ENCODE data around the gene GPR108. TPM values are rescaled to one million over a fixed set of nuclear protein-coding genes. Genes with fewer than 3 reads are reported as not detected.

GPR108 gene
- total RNA-seq, 1 donor from 2014 or later: 57.6 TPM

DNA sequence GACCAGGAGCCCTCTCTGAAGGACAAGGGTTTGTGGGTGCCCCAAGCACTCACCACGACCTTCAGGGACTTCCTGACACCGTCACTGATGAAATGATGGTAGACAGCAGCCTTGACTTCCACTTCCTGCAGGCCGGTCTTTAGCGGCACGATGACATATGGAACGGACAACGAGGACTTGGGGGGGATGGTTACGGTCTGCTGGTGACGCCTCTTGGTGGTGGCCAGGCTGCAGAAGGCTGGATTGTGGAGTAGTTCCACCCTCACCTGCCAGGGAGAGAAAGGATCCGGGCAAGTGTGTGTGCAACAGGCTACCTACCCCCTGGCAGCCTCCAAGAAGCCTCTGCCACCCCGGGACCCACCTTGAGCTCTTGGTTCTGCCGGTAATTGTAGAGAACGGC lies 40.1 kb downstream of the GPR108 start:
- intact Hi-C loops (cut with DNase I): no loop called here
- no peaks in the 10 kb centered on the region for H3K9me3 ChIP-seq
- H3K4me3 ChIP-seq: no peak overlapping the region
- no peaks in the 10 kb centered on the region for H3K36me3 ChIP-seq
- DNase-seq (ENCODE audit: low spot score in 2 of 2): no peak
- H3K27me3 ChIP-seq: no peaks in the 10 kb centered on the region
- TF ChIP-seq, protein P1, sequence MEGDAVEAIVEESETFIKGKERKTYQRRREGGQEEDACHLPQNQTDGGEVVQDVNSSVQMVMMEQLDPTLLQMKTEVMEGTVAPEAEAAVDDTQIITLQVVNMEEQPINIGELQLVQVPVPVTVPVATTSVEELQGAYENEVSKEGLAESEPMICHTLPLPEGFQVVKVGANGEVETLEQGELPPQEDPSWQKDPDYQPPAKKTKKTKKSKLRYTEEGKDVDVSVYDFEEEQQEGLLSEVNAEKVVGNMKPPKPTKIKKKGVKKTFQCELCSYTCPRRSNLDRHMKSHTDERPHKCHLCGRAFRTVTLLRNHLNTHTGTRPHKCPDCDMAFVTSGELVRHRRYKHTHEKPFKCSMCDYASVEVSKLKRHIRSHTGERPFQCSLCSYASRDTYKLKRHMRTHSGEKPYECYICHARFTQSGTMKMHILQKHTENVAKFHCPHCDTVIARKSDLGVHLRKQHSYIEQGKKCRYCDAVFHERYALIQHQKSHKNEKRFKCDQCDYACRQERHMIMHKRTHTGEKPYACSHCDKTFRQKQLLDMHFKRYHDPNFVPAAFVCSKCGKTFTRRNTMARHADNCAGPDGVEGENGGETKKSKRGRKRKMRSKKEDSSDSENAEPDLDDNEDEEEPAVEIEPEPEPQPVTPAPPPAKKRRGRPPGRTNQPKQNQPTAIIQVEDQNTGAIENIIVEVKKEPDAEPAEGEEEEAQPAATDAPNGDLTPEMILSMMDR (IDR thresholded peaks at IDR 0.05): no peak
- no peak overlapping the region for H3K27ac ChIP-seq
- no peaks in the 10 kb centered on the region for H3K4me1 ChIP-seq

DNA sequence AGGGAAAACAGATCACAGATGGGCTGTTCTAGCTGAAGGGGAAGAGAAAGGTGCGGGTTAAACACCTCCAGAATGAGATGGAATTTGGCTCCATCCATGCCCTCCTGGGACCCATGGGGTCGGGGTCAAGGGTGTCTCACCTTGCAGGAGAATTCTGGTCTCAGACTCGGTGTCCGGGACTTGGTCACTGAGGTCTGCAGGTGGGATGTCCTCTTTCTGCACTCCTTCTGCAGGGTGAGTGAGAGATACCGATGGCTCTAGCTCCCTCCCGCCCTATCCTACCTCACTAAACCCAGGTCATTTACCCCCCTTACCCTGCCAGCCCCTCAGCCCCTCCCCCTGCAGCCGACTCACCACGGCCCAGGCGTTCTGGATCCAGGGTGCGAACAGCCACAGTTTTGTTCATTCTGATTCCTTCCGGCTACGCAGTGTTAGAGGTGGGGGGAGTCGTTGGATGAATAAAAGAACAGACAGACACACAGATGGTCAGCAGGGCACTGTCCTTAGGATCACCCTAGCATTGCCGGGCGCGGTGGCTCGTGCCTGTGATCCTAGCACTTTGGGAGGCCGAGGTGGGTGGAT lies 41.0 kb downstream of the GPR108 start:
- H3K4me3 ChIP-seq: no peak overlapping the region
- TF ChIP-seq, protein P1 (IDR thresholded peaks at IDR 0.05): no peak
- intact Hi-C loops (cut with DNase I): no loop called here
- no peak for DNase-seq (ENCODE audit: low spot score in 2 of 2)
- no peaks in the 10 kb centered on the region for H3K36me3 ChIP-seq
- no peaks in the 10 kb centered on the region for H3K27me3 ChIP-seq
- H3K9me3 ChIP-seq: no peaks in the 10 kb centered on the region
- H3K4me1 ChIP-seq: no peaks in the 10 kb centered on the region
- H3K27ac ChIP-seq: no peak overlapping the region

DNA sequence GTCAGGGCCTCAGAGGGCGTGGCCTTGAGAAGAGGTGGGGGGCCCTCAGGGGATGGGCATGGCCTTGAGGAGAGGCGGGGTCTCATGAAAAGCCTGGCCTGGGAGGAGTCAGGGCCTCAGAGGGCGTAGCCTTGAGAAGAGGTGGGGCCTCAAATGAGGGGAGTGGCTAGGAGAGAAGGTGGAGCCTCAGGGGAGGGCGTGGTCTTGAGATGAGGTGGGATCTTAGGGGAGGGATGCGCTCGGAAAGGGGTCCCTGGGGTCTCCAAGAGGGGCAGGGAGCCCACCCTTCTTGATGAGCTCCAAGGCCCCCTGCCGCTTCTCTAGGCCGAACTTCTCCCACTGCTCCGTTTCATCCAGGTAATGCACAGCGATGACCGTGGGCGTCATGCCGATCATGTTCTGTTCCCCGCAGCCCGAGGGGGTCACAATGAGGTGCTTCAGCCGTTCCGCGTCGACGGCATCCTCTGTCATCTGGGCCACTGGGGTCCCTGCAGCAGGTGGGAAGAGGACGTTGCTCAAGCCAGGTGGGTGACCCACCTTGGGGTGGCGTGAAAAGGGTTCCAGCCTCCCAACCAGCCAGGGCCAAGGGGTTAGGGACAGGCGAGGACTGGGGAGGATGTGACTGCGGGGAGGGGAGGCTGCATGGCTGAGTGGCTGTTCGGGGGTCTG lies 43.1 kb downstream of the GPR108 start:
- no peak overlapping the region for H3K4me3 ChIP-seq
- H3K9me3 ChIP-seq: no peaks in the 10 kb centered on the region
- H3K27ac ChIP-seq: no peak overlapping the region
- intact Hi-C loops (cut with DNase I): no loop called here
- no peaks in the 10 kb centered on the region for H3K27me3 ChIP-seq
- DNase-seq (ENCODE audit: low spot score in 2 of 2): no peak
- no peaks in the 10 kb centered on the region for H3K36me3 ChIP-seq
- no peaks in the 10 kb centered on the region for H3K4me1 ChIP-seq
- TF ChIP-seq, protein P1 (IDR thresholded peaks at IDR 0.05): no peak

DNA sequence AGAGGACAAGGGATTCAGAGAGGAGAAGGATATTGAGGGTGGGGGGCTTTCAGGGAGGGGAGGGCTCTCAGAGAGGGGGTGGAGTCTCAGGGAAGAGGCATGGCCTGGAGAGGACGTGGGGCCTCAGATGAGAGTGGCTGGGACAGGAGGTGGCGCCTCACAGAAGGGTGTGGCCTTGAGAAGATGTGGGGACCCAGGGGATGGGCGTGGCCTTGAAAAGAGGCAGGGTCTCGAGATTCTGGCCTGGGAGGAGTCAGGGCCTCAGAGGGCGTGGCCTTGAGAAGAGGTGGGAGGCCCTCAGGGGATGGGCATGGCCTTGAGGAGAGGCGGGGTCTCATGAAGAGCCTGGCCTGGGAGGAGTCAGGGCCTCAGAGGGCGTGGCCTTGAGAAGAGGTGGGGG lies 43.7 kb downstream of the GPR108 start:
- Histone ChIP-seq H3K9me3 (no peaks in the 10 kb centered on the region), H3K36me3 (no peaks in the 10 kb centered on the region), H3K27ac (no peak overlapping the region), H3K27me3 (no peaks in the 10 kb centered on the region), H3K4me3 (no peak overlapping the region), H3K4me1 (no peaks in the 10 kb centered on the region)
- no peak for DNase-seq (ENCODE audit: low spot score in 2 of 2)
- intact Hi-C loops (cut with DNase I): no loop called here
- TF ChIP-seq, protein P1 (IDR thresholded peaks at IDR 0.05): no peak

DNA sequence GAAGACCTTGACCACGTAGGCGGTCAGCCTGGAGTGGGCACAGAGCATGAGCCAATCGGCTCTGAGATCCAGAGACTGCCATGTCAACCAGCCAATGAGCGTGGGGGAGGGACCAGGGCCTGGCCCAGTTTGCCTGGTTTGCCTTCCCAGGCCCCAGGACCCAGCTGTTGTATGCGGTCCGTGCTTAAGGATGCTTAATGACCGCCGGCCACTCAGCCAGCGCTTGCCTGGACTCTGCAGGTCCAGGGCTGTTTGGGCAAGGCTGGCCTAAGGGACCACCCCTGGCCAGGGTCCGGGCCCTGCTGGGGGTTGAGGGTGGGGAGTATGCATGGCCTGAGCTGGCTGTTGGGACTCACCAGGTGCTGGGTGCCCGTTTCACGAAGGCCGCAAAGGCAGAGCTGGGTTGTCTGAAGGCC lies 44.3 kb downstream of the GPR108 start:
- TF ChIP-seq, protein P1 (IDR thresholded peaks at IDR 0.05): no peak
- Histone ChIP-seq H3K9me3 (no peaks in the 10 kb centered on the region), H3K27ac (no peak overlapping the region), H3K27me3 (no peaks in the 10 kb centered on the region), H3K36me3 (no peaks in the 10 kb centered on the region), H3K4me3 (no peak overlapping the region), H3K4me1 (no peaks in the 10 kb centered on the region)
- DNase-seq (ENCODE audit: low spot score in 2 of 2): no peak
- intact Hi-C loops (cut with DNase I): no loop called here

All from ascending aorta (tissue), 2 donors.